HL-60 (cell line): ENCODE measurements around the gene COA7.

Experiments used
- POLR2AphosphoS5 ChIP-seq: IDR thresholded peaks from 2 replicates; pipeline ENCODE4 v1.6.1; 2012; ENCODE audit warnings: low read depth
- TF ChIP-seq, protein P1 (sequence below): IDR thresholded peaks from one replicate; pipeline ENCODE4 v1.5.1; 2011; ENCODE audit warnings: low read length, control low read depth, inconsistent platforms; ENCODE audit not compliant: insufficient read depth
- TF ChIP-seq, protein P2 (sequence below): IDR thresholded peaks from 2 replicates; pipeline ENCODE4 v1.6.1; 2012; ENCODE audit warnings: low read depth; ENCODE audit not compliant: insufficient replicate concordance

DNA sequence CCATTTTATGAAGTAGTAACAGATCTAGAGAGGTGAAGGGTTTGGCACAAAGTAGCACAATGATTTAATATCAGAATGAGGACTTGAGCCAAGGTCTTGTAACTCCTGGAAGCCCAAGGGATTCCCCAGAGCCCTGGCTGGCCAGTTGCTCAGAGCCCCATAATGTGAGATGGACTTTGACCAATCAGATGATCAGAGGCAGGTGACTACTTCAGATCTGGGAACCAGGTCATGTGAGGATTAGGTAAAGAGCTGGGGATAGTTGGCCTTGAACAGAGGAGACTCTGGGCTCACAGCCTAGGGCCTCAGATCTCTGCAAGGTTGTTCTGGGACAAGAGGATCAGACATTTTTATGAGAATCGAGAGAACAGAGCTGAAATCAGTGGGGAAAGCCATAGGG, 46.2 kb downstream of the COA7 start:
- TF ChIP-seq, protein P1, sequence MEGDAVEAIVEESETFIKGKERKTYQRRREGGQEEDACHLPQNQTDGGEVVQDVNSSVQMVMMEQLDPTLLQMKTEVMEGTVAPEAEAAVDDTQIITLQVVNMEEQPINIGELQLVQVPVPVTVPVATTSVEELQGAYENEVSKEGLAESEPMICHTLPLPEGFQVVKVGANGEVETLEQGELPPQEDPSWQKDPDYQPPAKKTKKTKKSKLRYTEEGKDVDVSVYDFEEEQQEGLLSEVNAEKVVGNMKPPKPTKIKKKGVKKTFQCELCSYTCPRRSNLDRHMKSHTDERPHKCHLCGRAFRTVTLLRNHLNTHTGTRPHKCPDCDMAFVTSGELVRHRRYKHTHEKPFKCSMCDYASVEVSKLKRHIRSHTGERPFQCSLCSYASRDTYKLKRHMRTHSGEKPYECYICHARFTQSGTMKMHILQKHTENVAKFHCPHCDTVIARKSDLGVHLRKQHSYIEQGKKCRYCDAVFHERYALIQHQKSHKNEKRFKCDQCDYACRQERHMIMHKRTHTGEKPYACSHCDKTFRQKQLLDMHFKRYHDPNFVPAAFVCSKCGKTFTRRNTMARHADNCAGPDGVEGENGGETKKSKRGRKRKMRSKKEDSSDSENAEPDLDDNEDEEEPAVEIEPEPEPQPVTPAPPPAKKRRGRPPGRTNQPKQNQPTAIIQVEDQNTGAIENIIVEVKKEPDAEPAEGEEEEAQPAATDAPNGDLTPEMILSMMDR, result no peak
- TF ChIP-seq POLR2AphosphoS5, result no peak
- TF ChIP-seq, protein P2, sequence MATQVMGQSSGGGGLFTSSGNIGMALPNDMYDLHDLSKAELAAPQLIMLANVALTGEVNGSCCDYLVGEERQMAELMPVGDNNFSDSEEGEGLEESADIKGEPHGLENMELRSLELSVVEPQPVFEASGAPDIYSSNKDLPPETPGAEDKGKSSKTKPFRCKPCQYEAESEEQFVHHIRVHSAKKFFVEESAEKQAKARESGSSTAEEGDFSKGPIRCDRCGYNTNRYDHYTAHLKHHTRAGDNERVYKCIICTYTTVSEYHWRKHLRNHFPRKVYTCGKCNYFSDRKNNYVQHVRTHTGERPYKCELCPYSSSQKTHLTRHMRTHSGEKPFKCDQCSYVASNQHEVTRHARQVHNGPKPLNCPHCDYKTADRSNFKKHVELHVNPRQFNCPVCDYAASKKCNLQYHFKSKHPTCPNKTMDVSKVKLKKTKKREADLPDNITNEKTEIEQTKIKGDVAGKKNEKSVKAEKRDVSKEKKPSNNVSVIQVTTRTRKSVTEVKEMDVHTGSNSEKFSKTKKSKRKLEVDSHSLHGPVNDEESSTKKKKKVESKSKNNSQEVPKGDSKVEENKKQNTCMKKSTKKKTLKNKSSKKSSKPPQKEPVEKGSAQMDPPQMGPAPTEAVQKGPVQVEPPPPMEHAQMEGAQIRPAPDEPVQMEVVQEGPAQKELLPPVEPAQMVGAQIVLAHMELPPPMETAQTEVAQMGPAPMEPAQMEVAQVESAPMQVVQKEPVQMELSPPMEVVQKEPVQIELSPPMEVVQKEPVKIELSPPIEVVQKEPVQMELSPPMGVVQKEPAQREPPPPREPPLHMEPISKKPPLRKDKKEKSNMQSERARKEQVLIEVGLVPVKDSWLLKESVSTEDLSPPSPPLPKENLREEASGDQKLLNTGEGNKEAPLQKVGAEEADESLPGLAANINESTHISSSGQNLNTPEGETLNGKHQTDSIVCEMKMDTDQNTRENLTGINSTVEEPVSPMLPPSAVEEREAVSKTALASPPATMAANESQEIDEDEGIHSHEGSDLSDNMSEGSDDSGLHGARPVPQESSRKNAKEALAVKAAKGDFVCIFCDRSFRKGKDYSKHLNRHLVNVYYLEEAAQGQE, result no peak
